K562 (cell line): ENCODE results near the gene SIRT7. TPM values are rescaled to one million over a fixed set of nuclear protein-coding genes. Genes with fewer than 3 reads are reported as not detected.

Source experiments
- ARNT ChIP-seq, 2 experiments: fragments of 450-650 bp; IDR thresholded peaks; 2 replicates each; pipeline ENCODE4 v1.6.1; 2016; ENCODE audit warnings: mild to moderate bottlenecking in 1 of 2
- BCOR ChIP-seq: fragments of 450-650 bp; IDR thresholded peaks from 2 replicates; pipeline ENCODE4 v1.6.1; 2016
- CHD1 ChIP-seq: fragments of 200-600 bp; sonication (generic); IDR thresholded peaks from one replicate; pipeline ENCODE4 v1.6.1; 2012; ENCODE audit warnings: mild to moderate bottlenecking, moderate library complexity, low read length, inconsistent platforms
- CHD4 ChIP-seq: fragments of 200-600 bp; sonication (generic); IDR thresholded peaks from 3 replicates; pipeline ENCODE4 v1.6.1; 2012; ENCODE audit warnings: low read depth, mild to moderate bottlenecking, mixed read lengths, low read length, inconsistent platforms; ENCODE audit not compliant: insufficient read depth, insufficient replicate concordance, poor library complexity, severe bottlenecking
- CTBP1 ChIP-seq: fragments of 450-650 bp; IDR thresholded peaks from 2 replicates; pipeline ENCODE4 v1.6.1; 2016; ENCODE audit warnings: borderline replicate concordance
- E2F6 ChIP-seq, 2 experiments: IDR thresholded peaks; 2 replicates each; pipeline ENCODE4 v1.6.1; 2011; ENCODE audit warnings: borderline replicate concordance in 1 of 2, control low read depth in 1 of 2, low read depth in 1 of 2, low read length in 1 of 2, mild to moderate bottlenecking in 1 of 2, mixed read lengths in 1 of 2, moderate library complexity in 1 of 2; ENCODE audit not compliant: insufficient read depth in 1 of 2, insufficient read length in 1 of 2, poor library complexity in 1 of 2, severe bottlenecking in 1 of 2; ENCODE audit errors: extremely low read depth in 1 of 2
- FOXP1 ChIP-seq: sonication (generic); formaldehyde crosslinking; IDR thresholded peaks from 2 replicates; pipeline ENCODE4 v1.8.0; 2022; ENCODE audit warnings: mild to moderate bottlenecking, missing genetic modification reagents
- HDAC1 ChIP-seq, 2 experiments: fragments of 450-650 bp; IDR thresholded peaks; 2 replicates each; pipeline ENCODE4 v1.6.1; 2016 to 2017; ENCODE audit warnings: inconsistent platforms in 1 of 2, mild to moderate bottlenecking in 1 of 2, moderate library complexity in 1 of 2
- KLF10 ChIP-seq: fragments of 250-450 bp; sonication (Bioruptor Pico); IDR thresholded peaks from 2 replicates; pipeline ENCODE4 v1.6.1; 2021; ENCODE audit warnings: matching md5 sums
- PURB ChIP-seq: sonication (generic); formaldehyde crosslinking; IDR thresholded peaks from 2 replicates; pipeline ENCODE4 v1.9.0; 2021; ENCODE audit warnings: low read depth, mild to moderate bottlenecking, missing genetic modification reagents
- RBM22 ChIP-seq: fragments of 200-400 bp; formaldehyde crosslinking; IDR thresholded peaks from 2 replicates; pipeline ENCODE4 v1.6.1; 2018; ENCODE audit warnings: low read length, low read depth; ENCODE audit not compliant: poor library complexity, severe bottlenecking
- SOX6 ChIP-seq: fragments of 450-650 bp; IDR thresholded peaks from 2 replicates; pipeline ENCODE4 v1.6.1; 2014; ENCODE audit warnings: mild to moderate bottlenecking
- TAF1 ChIP-seq: IDR thresholded peaks from 2 replicates; pipeline ENCODE4 v1.6.1; 2011; ENCODE audit warnings: mild to moderate bottlenecking, low read length, moderate library complexity; ENCODE audit not compliant: insufficient read depth, control insufficient read depth, severe bottlenecking; ENCODE audit errors: extremely low read depth
- TSC22D4 ChIP-seq: fragments of 450-650 bp; IDR thresholded peaks from 2 replicates; pipeline ENCODE4 v1.6.1; 2016; ENCODE audit warnings: missing genetic modification characterization, missing biosample characterization, control low read depth
- ZBTB8A ChIP-seq: fragments of 450-650 bp; IDR thresholded peaks from 2 replicates; pipeline ENCODE4 v1.6.1; 2018; ENCODE audit warnings: mild to moderate bottlenecking, moderate library complexity; ENCODE audit not compliant: partially characterized antibody
- ZNF253 ChIP-seq: fragments of 250-450 bp; sonication (Bioruptor Pico); conservative IDR thresholded peaks from 2 replicates; pipeline ENCODE4 v1.6.1; 2021; ENCODE audit warnings: mild to moderate bottlenecking
- ZNF518B ChIP-seq: fragments of 250-450 bp; sonication (Bioruptor Pico); IDR thresholded peaks from 2 replicates; pipeline ENCODE4 v1.5.0; 2021; ENCODE audit warnings: mild to moderate bottlenecking, moderate library complexity
- ZNF695 ChIP-seq: fragments of 450-650 bp; formaldehyde crosslinking; IDR thresholded peaks from 2 replicates; pipeline ENCODE4 v1.4.0; 2020; ENCODE audit warnings: mild to moderate bottlenecking, moderate library complexity
- polyA plus RNA-seq, 8 experiments: library from polyadenylated mRNA; depleted of rRNA in 4 of 8; stranded (reverse) in 5 of 8; unstranded in 3 of 8; fragments of >200 nt; fragmentation: Nextera tagmentation in 2 of 8; fragmentation: Illumina TruSeq in 1 of 8; extraction: Ambion mirVana in 2 of 8; extraction: Trizol in 1 of 8; gene quantifications; 2 replicates each; pipeline versions ENCODE4 v1.2.1 to v1.2.3, GENCODE V29; 2011 to 2014; ENCODE audit warnings: inconsistent platforms in 1 of 8, missing spikeins in 1 of 8
- total RNA-seq, 7 experiments: library from RNA; depleted of rRNA in 6 of 7; stranded (reverse); fragments of >200 nt in 6 of 7; fragmentation: Illumina TruSeq in 2 of 7; extraction: Trizol in 2 of 7; gene quantifications; 2 replicates each; pipeline versions ENCODE4 v1.2.1 to v1.2.3, GENCODE V29; 2011 to 2021; ENCODE audit warnings: low replicate concordance in 1 of 7

SIRT7 gene
- total and polyA plus RNA-seq, 9 of the 15 experiments (the other 6 are each of a cell fraction or from before 2014, with no cell fraction given): 1.6 to 54.8 (median 20.3) TPM

GRCh38 chr17:81870131-81870980 is 47.6 kb downstream of the SIRT7 start (continued):
- TF ChIP-seq E2F6 (IDR thresholded peaks at IDR 0.05; ENCODE audit: borderline replicate concordance in 1 of 2, extremely low read depth in 1 of 2, insufficient read depth in 1 of 2, insufficient read length in 1 of 2, low read depth in 1 of 2, low read length in 1 of 2, poor library complexity in 1 of 2, severe bottlenecking in 1 of 2): peak in 1 of 2 experiments; percentile 20
- TF ChIP-seq TAF1: peak; percentile 11
- TF ChIP-seq ZNF253 (CRISPR knock-in tag): no peak
- TF ChIP-seq ARNT (IDR thresholded peaks at IDR 0.05): no peak
- TF ChIP-seq ZNF695 (CRISPR knock-in tag): no peak
- no peak for TF ChIP-seq CHD4
- TF ChIP-seq PURB (CRISPR knock-in tag): no peak
- TF ChIP-seq HDAC1 (IDR thresholded peaks at IDR 0.05): 0 out of 4 replicates have a peak, but pooled peaks of 1 of the 2 experiments have one; percentile 20
- no peak for TF ChIP-seq KLF10 (CRISPR knock-in tag)
- TF ChIP-seq RBM22: peak; percentile 84
- TF ChIP-seq SOX6: no peak
- no peak for TF ChIP-seq FOXP1 (CRISPR knock-in tag)
- no peak for TF ChIP-seq BCOR
- TF ChIP-seq ZNF518B (CRISPR knock-in tag): no peak
- TF ChIP-seq CHD1: peak; percentile 95
- TF ChIP-seq ZBTB8A: no peak
- 0 out of 2 replicates have a peak, but pooled peaks have one; percentile 19 for TF ChIP-seq CTBP1
- no peak for TF ChIP-seq TSC22D4 (tag)
